GM18907 (cell line): ENCODE measurements around the gene COX7C.
"Not testable (repeated sequence)": the region's sequence is repeated elsewhere in the genome, so short reads cannot be mapped to it uniquely, and the experiment has no call there.

ENCODE experiments used
- ATAC-seq: cut with Tn5 transposase; IDR thresholded peaks from one replicate; pipeline ENCODE4 v1.9.1; 2021; ENCODE audit warnings: mild to moderate bottlenecking, moderate library complexity; ENCODE audit not compliant: unreplicated experiment

COX7C gene

DNA sequence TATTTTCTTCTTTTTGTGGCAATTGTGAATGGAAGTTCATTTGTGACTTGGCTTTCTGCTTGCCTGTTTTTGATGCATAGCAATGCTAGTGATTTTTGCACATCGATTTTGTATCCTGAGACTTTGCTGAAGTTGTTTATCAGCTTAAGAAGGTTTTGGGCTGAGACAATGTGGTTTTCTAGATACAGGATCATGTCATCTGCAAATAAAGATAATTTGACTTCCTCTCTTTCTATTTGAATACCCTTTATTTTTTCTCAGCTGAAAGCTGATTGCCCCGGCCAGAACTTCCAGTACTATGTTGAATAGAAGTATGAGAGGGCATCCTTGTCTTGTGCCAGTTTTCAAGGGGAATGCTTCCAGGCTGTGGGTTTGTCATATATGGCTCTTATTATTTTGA is 43.0 kb downstream of the COX7C start:
- ATAC-seq, result not testable (repeated sequence)

DNA sequence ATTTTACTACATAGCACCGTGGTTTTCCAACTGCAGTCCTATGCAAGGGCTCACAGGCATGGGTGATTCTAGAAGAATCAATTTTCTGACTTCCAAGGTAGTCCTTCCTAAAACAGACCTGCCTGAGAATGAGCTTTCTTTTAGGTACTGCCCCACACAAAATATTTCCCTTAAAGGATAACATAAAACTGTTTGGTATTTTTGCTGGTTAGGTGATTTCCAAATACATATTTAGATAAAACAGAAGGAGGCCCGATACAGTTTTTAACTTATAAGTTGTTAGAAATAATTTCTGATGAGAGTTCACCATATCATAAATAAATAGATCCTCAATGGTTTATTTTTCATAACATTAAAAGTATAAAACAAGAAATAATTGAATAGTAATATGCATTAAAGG is 46.4 kb downstream of the COX7C start:
- no peak for ATAC-seq

DNA sequence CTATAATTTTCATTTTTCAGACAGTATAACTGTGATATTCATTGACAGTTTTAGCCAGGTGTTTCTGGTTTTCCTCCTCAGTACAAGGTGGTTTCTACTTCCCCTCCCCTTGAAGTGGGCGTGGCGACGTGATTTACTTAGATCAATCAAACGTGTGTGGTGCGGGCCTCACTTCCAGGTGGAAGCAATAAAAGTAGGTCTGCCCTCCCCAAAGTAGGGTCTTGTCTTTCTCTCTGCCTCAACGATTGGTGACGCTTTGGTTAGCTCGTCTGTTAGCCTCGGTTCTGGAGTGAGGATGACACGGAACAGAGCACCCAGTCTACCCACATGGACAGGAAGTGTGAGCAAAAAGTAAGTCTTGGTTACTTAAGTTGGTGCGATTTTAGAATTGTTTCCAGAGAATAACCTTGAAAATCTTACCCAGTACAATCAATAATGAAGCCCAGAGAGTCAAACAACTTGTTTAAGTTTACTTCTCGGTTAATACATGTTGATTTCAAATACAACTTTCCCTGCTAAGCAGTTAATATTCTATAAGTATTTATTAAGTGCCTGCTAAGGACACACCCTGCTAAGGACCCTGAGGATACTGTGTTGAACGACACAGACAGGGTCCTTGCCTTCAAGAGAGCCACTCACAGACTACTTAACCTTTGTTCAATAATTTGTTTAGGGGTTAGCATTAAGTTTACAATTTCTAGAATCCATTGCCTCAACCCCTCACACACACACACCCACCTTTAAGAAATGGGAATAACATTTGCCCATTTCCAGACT is 48.4 kb downstream of the COX7C start:
- no peak for ATAC-seq

DNA sequence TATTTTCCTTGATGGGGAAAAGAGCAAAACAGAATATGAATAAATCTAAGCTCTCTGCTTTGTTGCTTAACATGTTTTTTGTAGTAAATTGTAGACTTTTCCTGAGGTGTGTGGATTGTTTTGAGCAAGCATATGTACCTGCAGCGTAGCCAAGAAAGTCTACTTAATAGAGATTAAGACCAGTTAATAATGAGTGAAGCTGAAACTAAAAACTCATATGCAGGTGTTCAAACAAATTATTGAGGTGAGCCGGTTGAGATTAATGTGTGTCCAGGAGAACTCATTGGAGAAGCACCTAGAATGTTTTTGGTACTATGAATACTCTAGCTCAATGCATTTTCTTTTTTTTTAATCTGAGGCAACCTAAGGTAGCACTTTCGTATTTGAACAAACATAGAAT is 49.2 kb downstream of the COX7C start:
- ATAC-seq, result no peak
